ENCODE data around the gene TTF2.

The TTF2 gene

GRCh38 chr1:117116784-117117130, 56.6 kb downstream of the TTF2 start:
- TF ChIP-seq FOXM1 (IDR thresholded peaks at IDR 0.05; ENCODE audit: borderline replicate concordance, low read depth) (no peak), TCF12 (IDR thresholded peaks at IDR 0.05; ENCODE audit: low read depth) (no peak), CREB1 (IDR thresholded peaks at IDR 0.05; ENCODE audit: low read depth) (no peak), REST (IDR thresholded peaks at IDR 0.05; ENCODE audit: low read depth) (no peak), YY1 (IDR thresholded peaks at IDR 0.05; ENCODE audit: low read depth) (no peak), TEAD4 (IDR thresholded peaks at IDR 0.05) (no peak), RAD21 (IDR thresholded peaks at IDR 0.05; ENCODE audit: low read depth) (no peak), EP300 (IDR thresholded peaks at IDR 0.05; ENCODE audit: borderline replicate concordance) (no peak), EGR1 (IDR thresholded peaks at IDR 0.05) (no peak), NFIC (IDR thresholded peaks at IDR 0.05) (no peak), ZBTB7A (IDR thresholded peaks at IDR 0.05; ENCODE audit: low read depth) (no peak), CEBPB (IDR thresholded peaks at IDR 0.05) (no peak), USF1 (IDR thresholded peaks at IDR 0.05) (no peak), TAF1 (IDR thresholded peaks at IDR 0.05; ENCODE audit: low read depth) (no peak)
- TF ChIP-seq, protein P1, sequence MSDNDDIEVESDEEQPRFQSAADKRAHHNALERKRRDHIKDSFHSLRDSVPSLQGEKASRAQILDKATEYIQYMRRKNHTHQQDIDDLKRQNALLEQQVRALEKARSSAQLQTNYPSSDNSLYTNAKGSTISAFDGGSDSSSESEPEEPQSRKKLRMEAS (IDR thresholded peaks at IDR 0.05), result no peak

GRCh38 chr1:117117697-117118096, 57.6 kb downstream of the TTF2 start:
- no peak for TF ChIP-seq REST (IDR thresholded peaks at IDR 0.05; ENCODE audit: low read depth)
- no peak for TF ChIP-seq EP300 (IDR thresholded peaks at IDR 0.05; ENCODE audit: borderline replicate concordance)
- TF ChIP-seq TAF1 (IDR thresholded peaks at IDR 0.05; ENCODE audit: low read depth), result no peak
- TF ChIP-seq, protein P1 (IDR thresholded peaks at IDR 0.05), result no peak
- no peak for TF ChIP-seq NFIC (IDR thresholded peaks at IDR 0.05)
- TF ChIP-seq CREB1 (IDR thresholded peaks at IDR 0.05; ENCODE audit: low read depth), result no peak

- no peak for TF ChIP-seq CEBPB (IDR thresholded peaks at IDR 0.05)
- TF ChIP-seq TEAD4 (IDR thresholded peaks at IDR 0.05), result no peak
- TF ChIP-seq USF1 (IDR thresholded peaks at IDR 0.05), result no peak
- TF ChIP-seq REST (IDR thresholded peaks at IDR 0.05; ENCODE audit: low read depth), result no peak
- TF ChIP-seq, protein P1 (IDR thresholded peaks at IDR 0.05), result no peak
- no peak for TF ChIP-seq EGR1 (IDR thresholded peaks at IDR 0.05)
- no peak for TF ChIP-seq NFIC (IDR thresholded peaks at IDR 0.05)
- no peak for TF ChIP-seq FOXM1 (IDR thresholded peaks at IDR 0.05; ENCODE audit: borderline replicate concordance, low read depth)
- TF ChIP-seq YY1 (IDR thresholded peaks at IDR 0.05; ENCODE audit: low read depth), result no peak
- TF ChIP-seq TCF12 (IDR thresholded peaks at IDR 0.05; ENCODE audit: low read depth), result no peak
- no peak for TF ChIP-seq TAF1 (IDR thresholded peaks at IDR 0.05; ENCODE audit: low read depth)
- TF ChIP-seq CREB1 (IDR thresholded peaks at IDR 0.05; ENCODE audit: low read depth), result no peak
- no peak for TF ChIP-seq ZBTB7A (IDR thresholded peaks at IDR 0.05; ENCODE audit: low read depth)
- TF ChIP-seq RAD21 (IDR thresholded peaks at IDR 0.05; ENCODE audit: low read depth), result no peak
- TF ChIP-seq EP300 (IDR thresholded peaks at IDR 0.05; ENCODE audit: borderline replicate concordance), result no peak
Observed at GRCh38 chr1:117118137-117118536, 58.0 kb downstream of the TTF2 start.

GRCh38 chr1:117120774-117121588, 60.9 kb downstream of the TTF2 start:
- TF ChIP-seq EGR1 (IDR thresholded peaks at IDR 0.05) (peak; percentile 73; the same call in 1 of the 2 replicates), ZBTB7A (IDR thresholded peaks at IDR 0.05; ENCODE audit: low read depth) (no peak)
